ENCODE results near the gene TMEM143.

TMEM143 gene

GRCh38 chr19:48354332-48354992 lies 9.3 kb downstream of the TMEM143 start:
- DNase-seq: peak; percentile 88

- no peak for DNase-seq
Observed at GRCh38 chr19:48353677-48354076, 10.1 kb downstream of the TMEM143 start.

GRCh38 chr19:48351341-48351752 lies 12.4 kb downstream of the TMEM143 start:
- DNase-seq: peak; percentile 82

- peak; percentile 43 for DNase-seq
Observed at GRCh38 chr19:48350856-48351255, 12.9 kb downstream of the TMEM143 start.

GRCh38 chr19:48348737-48349136 lies 15.0 kb downstream of the TMEM143 start:
- DNase-seq: no peak

- DNase-seq: no peak
Observed at GRCh38 chr19:48348045-48348444, 15.7 kb downstream of the TMEM143 start.

- DNase-seq: no peak
Observed at GRCh38 chr19:48346191-48346590, 17.5 kb downstream of the TMEM143 start.

GRCh38 chr19:48344892-48345291 lies 18.8 kb downstream of the TMEM143 start:
- DNase-seq: peak; percentile 62

- peak; percentile 48 for DNase-seq
Observed at GRCh38 chr19:48342841-48343540, 20.7 kb downstream of the TMEM143 start.

GRCh38 chr19:48342414-48342738 lies 21.4 kb downstream of the TMEM143 start:
- no peak for DNase-seq

GRCh38 chr19:48341515-48342413 lies 22.0 kb downstream of the TMEM143 start:
- peak; percentile 66 for DNase-seq

- DNase-seq: peak; percentile 99
Observed at GRCh38 chr19:48340995-48341394, 22.7 kb downstream of the TMEM143 start.

- DNase-seq: no peak
Observed at GRCh38 chr19:48338802-48339503, 24.8 kb downstream of the TMEM143 start.

GRCh38 chr19:48338253-48338755 lies 25.4 kb downstream of the TMEM143 start:
- peak; percentile 42 for DNase-seq

GRCh38 chr19:48333467-48334384 lies 30.0 kb downstream of the TMEM143 start:
- DNase-seq: peak; percentile 98

- peak; percentile 100 for DNase-seq
Observed at GRCh38 chr19:48332662-48333466, 30.9 kb downstream of the TMEM143 start.

- DNase-seq: no peak
Observed at GRCh38 chr19:48332351-48332661, 31.4 kb downstream of the TMEM143 start.

GRCh38 chr19:48330012-48330681 lies 33.6 kb downstream of the TMEM143 start:
- peak; percentile 98 for DNase-seq

GRCh38 chr19:48329167-48329891 lies 34.4 kb downstream of the TMEM143 start:
- DNase-seq: peak; percentile 67

Measured in NCI-H69 (cell line).